Endothelial cell of umbilical vein (primary cell): ENCODE data around the gene ZNF142. TPM values are rescaled to one million over a fixed set of nuclear protein-coding genes. Genes with fewer than 3 reads are reported as not detected.

ENCODE experiments used
- BruUV-seq: library from RNA; stranded (reverse); fragments of 400-500 nt; replicated peaks from 2 replicates; lab custom pipeline; 2021; lab: Mats Ljungman, UMichigan
- CTCF ChIA-PET: fragments of 300-600, 350-600 bp; sonication (Branson Sonifier 250); formaldehyde crosslinking; loops from one replicate; lab custom pipeline; 2021; ENCODE audit warnings: antibody characterized with exemption, inconsistent platforms; lab: Charles Lee
- POLR2A ChIA-PET: fragments of 300-600, 350-600 bp; sonication (Branson Sonifier 250); formaldehyde crosslinking; loops from one replicate; lab custom pipeline; 2021; ENCODE audit warnings: antibody characterized with exemption, inconsistent platforms; lab: Charles Lee
- DNase-seq: peaks from one replicate; pipeline ENCODE4 v3.0.0-alpha.2; 2011; ENCODE audit warnings: low read depth, low spot score
- FAIRE-seq: peaks from 2 replicates; lab custom pipeline; 2011; peaks lifted over from hg19 to GRCh38; lab: Jason Lieb, UNC
- H2AFZ ChIP-seq: 2 replicates; pipeline ENCODE4 v1.6.0; 2012; ENCODE audit warnings: low read depth, low read length, control low read depth, inconsistent platforms
- H3K27ac ChIP-seq: 2 replicates; pipeline ENCODE4 v1.5.1; 2011; ENCODE audit warnings: low read depth, mild to moderate bottlenecking, control low read depth, low read length, moderate library complexity; ENCODE audit not compliant: insufficient read depth
- H3K27me3 ChIP-seq, 2 experiments: 2 replicates each; pipeline versions ENCODE4 v1.6.0 to v1.6.1; 2011; ENCODE audit warnings: low read length in 2 of 2, mixed read lengths in 1 of 2; ENCODE audit not compliant: control insufficient read depth in 2 of 2, insufficient read depth in 2 of 2
- H3K36me3 ChIP-seq, 2 experiments: 2 replicates in 1 of 2; 3 replicates in 1 of 2; pipeline ENCODE4 v1.5.1; 2011; ENCODE audit warnings: low read length in 2 of 2, mild to moderate bottlenecking in 1 of 2, moderate library complexity in 1 of 2; ENCODE audit not compliant: control insufficient read depth in 2 of 2, insufficient read depth in 2 of 2; ENCODE audit errors: extremely low read depth in 1 of 2
- H3K4me1 ChIP-seq: 3 replicates; pipeline ENCODE4 v1.5.1; 2011; ENCODE audit warnings: mild to moderate bottlenecking, low read length; ENCODE audit not compliant: control insufficient read depth, insufficient read depth; ENCODE audit errors: extremely low read depth
- H3K4me2 ChIP-seq: 2 replicates; pipeline ENCODE4 v1.6.1; 2011; ENCODE audit warnings: low read length, control low read depth, mixed read lengths; ENCODE audit not compliant: insufficient read depth
- H3K4me3 ChIP-seq, 3 experiments: fragments of 200-600 bp in 1 of 3; sonication (generic), shearing (Covaris generic) in 1 of 3; replicated peaks in 1 of 3; 2 replicates each; pipeline ENCODE4 v1.5.1; 2011 to 2016; ENCODE audit warnings: control low read depth in 3 of 3, low read length in 3 of 3, mild to moderate bottlenecking in 2 of 3, inconsistent platforms in 1 of 3, low read depth in 1 of 3, moderate library complexity in 1 of 3; ENCODE audit not compliant: insufficient read depth in 1 of 3
- H3K79me2 ChIP-seq: 2 replicates; pipeline ENCODE4 v1.6.0; 2012; ENCODE audit warnings: low read length, inconsistent platforms; ENCODE audit not compliant: control insufficient read depth, insufficient read depth
- H3K9ac ChIP-seq: replicated peaks from 2 replicates; pipeline ENCODE3; 2011; ENCODE audit warnings: low read length, control low read depth; ENCODE audit not compliant: insufficient read depth; ENCODE audit errors: extremely low read depth
- H3K9me1 ChIP-seq: replicated peaks from 3 replicates; pipeline ENCODE4 v1.6.0; 2011; ENCODE audit warnings: mild to moderate bottlenecking, low read length; ENCODE audit not compliant: control insufficient read depth, insufficient read depth; ENCODE audit errors: extremely low read depth
- H3K9me3 ChIP-seq: replicated peaks from 2 replicates; pipeline ENCODE4 v1.5.1; 2012; ENCODE audit warnings: low read length, inconsistent platforms; ENCODE audit not compliant: control insufficient read depth, insufficient read depth
- H4K20me1 ChIP-seq: replicated peaks from 2 replicates; pipeline ENCODE3; 2011; ENCODE audit warnings: mild to moderate bottlenecking, low read length; ENCODE audit not compliant: control insufficient read depth, insufficient read depth; ENCODE audit errors: extremely low read depth
- CTCF ChIP-seq, 2 donors: IDR thresholded peaks; 1 replicate in 1 of 2; 2 replicates in 1 of 2; pipeline ENCODE4 v1.5.1; 2011; ENCODE audit warnings: low read length in 2 of 2, mild to moderate bottlenecking in 2 of 2, moderate library complexity in 2 of 2, control low read depth in 1 of 2, inconsistent platforms in 1 of 2, low read depth in 1 of 2; ENCODE audit not compliant: insufficient read depth in 1 of 2; ENCODE audit errors: extremely low read depth in 1 of 2
- EZH2 ChIP-seq: IDR thresholded peaks from 2 replicates; pipeline ENCODE4 v1.6.1; 2012; ENCODE audit warnings: borderline replicate concordance, low read depth, mild to moderate bottlenecking, moderate library complexity, low read length, inconsistent platforms; ENCODE audit not compliant: severe bottlenecking
- FOS ChIP-seq: IDR thresholded peaks from 2 replicates; pipeline ENCODE4 v1.6.1; 2011; ENCODE audit warnings: mild to moderate bottlenecking, low read length, moderate library complexity, borderline replicate concordance; ENCODE audit not compliant: insufficient read depth
- GATA2 ChIP-seq: IDR thresholded peaks from 2 replicates; pipeline ENCODE4 v1.7.0; 2011; ENCODE audit warnings: low read depth, mild to moderate bottlenecking, moderate library complexity, mixed read lengths, low read length; ENCODE audit not compliant: insufficient read length, insufficient read depth
- JUN ChIP-seq: IDR thresholded peaks from 2 replicates; pipeline ENCODE4 v1.6.1; 2011; ENCODE audit warnings: borderline replicate concordance, low read depth; ENCODE audit not compliant: insufficient read length, insufficient read depth
- MAX ChIP-seq: IDR thresholded peaks from 2 replicates; pipeline ENCODE4 v1.6.1; 2011; ENCODE audit not compliant: insufficient read depth, insufficient read length
- MYC ChIP-seq: IDR thresholded peaks from one replicate; pipeline ENCODE4 v1.6.1; 2011; ENCODE audit warnings: mild to moderate bottlenecking, low read depth, low read length
- POLR2A ChIP-seq: IDR thresholded peaks from 2 replicates; pipeline ENCODE4 v1.6.1; 2012; ENCODE audit warnings: low read depth, mild to moderate bottlenecking, control low read depth, low read length
- POLR2AphosphoS5 ChIP-seq: IDR thresholded peaks from 2 replicates; pipeline ENCODE4 v1.6.1; 2012; ENCODE audit warnings: low read depth, mild to moderate bottlenecking, control low read depth, low read length, moderate library complexity; ENCODE audit not compliant: insufficient read depth
- dilution Hi-C: fragments of 300-500 bp; cut with MboI; formaldehyde crosslinking; loops from one replicate; pipeline ENCODE4 v1.15.0; 2019; ENCODE audit warnings: low sequenced_read_pairs; ENCODE audit not compliant: extremely low pct_ligation_motif_present
- intact Hi-C: fragments of 100-400 bp; cut with micrococcal nuclease; formaldehyde crosslinking; loops from one replicate; pipeline ENCODE4 v1.10.0; 2022
- polyA plus RNA-seq, 4 experiments: library from polyadenylated mRNA; depleted of rRNA in 3 of 4; stranded (reverse) in 3 of 4; unstranded in 1 of 4; fragments of >200 nt; gene quantifications; 2 replicates each; pipeline versions ENCODE4 v1.2.1 to v1.2.3, GENCODE V29; 2011 to 2012; ENCODE audit warnings: missing spikeins in 1 of 4
- total RNA-seq: library from RNA; stranded (reverse); gene quantifications from 2 replicates; pipeline ENCODE4 v1.2.3, GENCODE V29; 2021

ZNF142 gene
- total and polyA plus RNA-seq, 2 donors (not counting 3 experiments of a cell fraction or from before 2014, with no cell fraction given), result 14.5 to 34.5 TPM

- Histone ChIP-seq H3K4me3 (no peak overlapping the region), H3K79me2 (peaks cover 4% of the 10 kb centered on the region), H3K4me2 (no peak overlapping the region), H2AFZ (no peak overlapping the region), H3K27ac (no peak overlapping the region), H3K36me3 (peaks cover 27 to 58% of the 10 kb centered on the region in 2 experiments), H3K27me3 (no peaks in the 10 kb centered on the region), H3K9ac (no peak overlapping the region), H3K9me1 (no peaks in the 10 kb centered on the region), H3K4me1 (peaks cover 6% of the 10 kb centered on the region), H3K9me3 (no peaks in the 10 kb centered on the region), H4K20me1 (no peaks in the 10 kb centered on the region)
- ChIA-PET CTCF (no interaction called here), POLR2A (no interaction called here)
- DNase-seq (no peak), FAIRE-seq (no peak)
- BruUV-seq, result no TSS peak
- no peak for TF ChIP-seq POLR2AphosphoS5
- no peak for TF ChIP-seq JUN
- TF ChIP-seq FOS, result no peak
- no peak for TF ChIP-seq CTCF (IDR thresholded peaks at IDR 0.05; ENCODE audit: extremely low read depth in 1 of 2, insufficient read depth in 1 of 2, low read depth in 1 of 2, low read length in 2 of 2)
- no peak for TF ChIP-seq EZH2
- no peak for TF ChIP-seq MYC
- no peak for TF ChIP-seq POLR2A
- TF ChIP-seq GATA2, result no peak
- no peak for TF ChIP-seq MAX
- dilution Hi-C loops (no loop called here), intact Hi-C loops (no loop called here)
Observed at GRCh38 chr2:218642786-218643185, 16.6 kb downstream of the ZNF142 start.
